Measurements from ENCODE around the gene GNG3.
"Not testable (repeated sequence)": the region's sequence is repeated elsewhere in the genome, so short reads cannot be mapped to it uniquely, and the experiment has no call there.

The GNG3 gene

DNA sequence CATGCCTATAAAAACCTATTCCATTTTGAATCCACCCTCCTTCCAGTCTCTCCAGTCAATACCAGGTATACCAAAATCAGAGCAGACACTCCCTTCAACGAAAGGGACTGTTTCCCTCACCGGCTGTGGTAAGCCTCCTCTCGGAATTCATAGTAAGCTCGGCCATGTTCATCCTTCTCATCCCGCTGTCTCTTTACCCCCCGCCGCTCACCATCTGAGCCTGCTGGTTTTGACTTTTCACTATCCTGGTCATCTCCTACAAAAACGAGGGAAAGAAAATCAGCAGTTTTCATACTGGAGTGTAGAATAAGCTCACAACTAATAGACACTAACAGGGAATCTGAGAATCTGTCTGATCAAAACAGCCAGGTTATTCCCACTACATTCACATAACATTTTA is 16.7 kb downstream of the GNG3 start:
- no peak for DNase-seq

DNA sequence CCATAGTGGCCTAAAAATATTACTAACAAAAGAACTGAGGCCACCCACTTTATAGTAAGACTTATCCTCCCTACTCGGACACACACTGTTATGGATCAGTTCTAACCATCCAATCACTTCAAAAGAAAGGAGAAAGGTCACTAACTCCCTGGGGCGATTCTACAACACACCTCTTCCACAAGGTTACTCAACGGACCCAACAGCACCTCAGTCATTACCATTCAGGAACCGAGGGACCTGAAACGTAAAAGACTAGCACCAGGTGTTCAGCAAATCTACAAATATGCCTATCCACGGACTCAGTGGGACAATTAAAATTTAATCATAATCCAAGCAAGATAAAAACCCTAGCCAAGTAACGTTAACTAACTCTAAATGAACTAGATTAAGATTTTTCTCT is 18.2 kb downstream of the GNG3 start:
- DNase-seq = no peak

DNA sequence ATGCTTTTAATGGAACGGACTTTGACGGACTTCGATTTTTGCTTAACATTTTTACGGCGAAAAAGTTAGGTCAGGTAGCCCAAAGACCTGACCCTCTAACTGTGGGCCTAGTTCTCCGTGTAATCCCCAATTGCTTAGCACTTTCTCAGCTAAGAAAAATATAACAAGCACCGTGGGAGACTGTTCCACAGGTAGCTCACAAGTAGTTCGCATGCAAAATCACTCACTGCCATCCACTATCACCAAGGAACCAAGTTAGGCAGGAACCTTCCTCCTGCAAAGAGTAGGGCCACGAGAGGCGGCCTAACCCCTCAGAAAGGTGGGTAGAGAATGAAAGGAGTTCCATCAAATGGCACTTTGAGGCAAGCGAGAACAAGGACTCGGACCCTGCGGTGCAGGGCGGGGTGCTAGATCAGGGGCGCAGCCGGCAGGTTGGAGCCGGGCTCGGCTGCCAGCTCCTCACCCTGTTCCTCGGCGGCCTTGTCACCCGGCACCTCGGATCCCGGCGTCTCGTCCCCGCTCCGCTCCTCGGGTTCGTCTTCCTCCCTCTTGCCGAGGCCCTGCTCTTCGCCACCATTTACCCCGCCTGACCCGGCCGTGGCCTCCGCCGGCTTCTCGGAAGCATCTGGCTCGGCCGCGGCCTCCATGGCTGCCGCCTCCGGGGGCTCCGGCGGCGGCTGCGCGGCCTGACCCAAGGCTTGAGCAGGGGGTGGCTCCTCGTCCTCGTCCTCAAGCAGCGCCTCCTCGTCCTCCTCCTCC is 18.9 kb downstream of the GNG3 start:
- no peak for DNase-seq

- DNase-seq = no peak
Measured at GRCh38 chr11:62726915-62727164, 19.4 kb downstream of the GNG3 start.

- peak; percentile 97 for DNase-seq
Measured at GRCh38 chr11:62727165-62727871, 19.8 kb downstream of the GNG3 start, which contains the start of gene HNRNPUL2. TSS of gene HNRNPUL2 (minus strand) at chr11:62727457. CDS start at chr11:62727156, 301 bp downstream.

DNA sequence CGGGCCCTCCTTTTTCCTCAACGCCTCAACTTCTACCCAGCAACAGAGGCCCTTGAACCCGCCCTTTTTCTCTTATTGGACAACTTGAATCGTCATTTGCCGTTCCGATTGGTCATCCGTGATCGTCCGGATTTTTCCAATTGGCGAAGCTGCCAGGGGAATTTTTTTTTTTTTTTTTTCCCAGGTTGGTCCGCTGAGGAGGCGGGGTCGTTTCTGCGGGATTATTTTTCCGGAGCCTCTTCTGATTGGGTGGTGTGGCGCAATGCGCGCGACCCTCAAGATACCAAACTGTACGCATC is 20.3 kb downstream of the GNG3 start:
- DNase-seq = peak; percentile 64

- DNase-seq = peak; percentile 63
Measured at GRCh38 chr11:62728171-62728988, 20.9 kb downstream of the GNG3 start, which contains the start of gene TTC9C. TSS of gene TTC9C (plus strand) at chr11:62728486. CDS start at chr11:62728849, 363 bp downstream.

GRCh38 chr11:62730076-62730475 is 22.6 kb downstream of the GNG3 start:
- DNase-seq = not testable (repeated sequence)

DNA sequence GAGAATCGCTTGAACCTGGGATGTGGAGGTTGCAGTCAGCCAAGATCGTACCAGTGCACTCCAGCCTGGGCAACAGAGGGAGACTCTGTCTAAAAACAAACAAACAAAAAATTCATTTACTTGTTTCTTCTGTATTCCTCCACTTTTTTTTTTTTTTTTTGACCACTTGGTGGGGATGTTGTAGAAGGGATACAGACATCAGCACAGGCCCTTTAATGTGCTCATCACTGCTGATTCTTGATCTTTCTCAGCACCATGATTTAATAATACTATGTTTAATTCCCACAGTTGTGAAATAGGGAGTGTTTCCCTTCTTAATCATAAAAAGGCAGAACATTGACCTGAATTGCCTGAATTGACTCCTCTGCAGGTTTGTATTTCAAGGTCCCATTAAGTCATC is 25.4 kb downstream of the GNG3 start:
- DNase-seq = no peak

DNA sequence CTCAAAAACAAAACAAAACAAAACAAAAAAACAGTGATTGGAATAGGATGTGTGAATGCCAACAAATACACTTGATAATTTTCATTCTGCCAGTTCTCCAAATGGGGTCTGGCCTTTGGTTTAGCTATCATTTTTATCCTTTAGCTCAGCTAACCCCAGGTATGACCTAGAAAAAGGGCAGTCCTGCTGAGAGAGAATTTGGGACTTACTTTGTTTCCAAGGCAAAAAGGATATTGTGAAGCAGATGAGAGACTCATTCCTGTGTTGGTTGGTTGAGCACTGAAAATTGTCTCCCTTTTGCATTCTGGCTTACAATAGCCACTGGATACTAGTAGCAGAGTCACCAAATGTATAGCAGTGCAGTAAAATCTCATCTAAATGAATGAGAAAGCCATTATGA is 29.7 kb downstream of the GNG3 start:
- DNase-seq = no peak

- DNase-seq = no peak
Measured at GRCh38 chr11:62747475-62748160, 40.1 kb downstream of the GNG3 start.

DNA sequence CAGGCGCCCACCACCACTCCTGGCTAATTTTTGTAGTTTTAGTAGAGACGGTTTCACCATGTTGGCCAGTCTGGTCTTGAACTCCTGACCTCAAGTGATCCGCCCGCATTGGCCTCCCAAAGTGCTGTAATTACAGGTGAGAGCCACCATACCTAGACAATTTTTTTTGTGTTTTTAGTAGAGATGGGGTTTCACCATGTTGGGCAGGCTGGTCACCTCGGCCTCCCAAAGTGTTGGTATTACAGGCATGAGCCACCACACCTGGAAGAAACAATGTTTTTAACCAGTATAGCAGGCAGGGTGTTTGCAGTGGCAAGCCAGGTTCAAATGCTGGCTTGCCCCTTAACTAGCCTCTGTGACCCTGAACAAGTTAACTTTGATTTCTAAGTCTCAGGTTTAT is 42.5 kb downstream of the GNG3 start:
- not testable (repeated sequence) for DNase-seq

GRCh38 chr11:62752177-62752785 is 44.8 kb downstream of the GNG3 start:
- no peak for DNase-seq

DNA sequence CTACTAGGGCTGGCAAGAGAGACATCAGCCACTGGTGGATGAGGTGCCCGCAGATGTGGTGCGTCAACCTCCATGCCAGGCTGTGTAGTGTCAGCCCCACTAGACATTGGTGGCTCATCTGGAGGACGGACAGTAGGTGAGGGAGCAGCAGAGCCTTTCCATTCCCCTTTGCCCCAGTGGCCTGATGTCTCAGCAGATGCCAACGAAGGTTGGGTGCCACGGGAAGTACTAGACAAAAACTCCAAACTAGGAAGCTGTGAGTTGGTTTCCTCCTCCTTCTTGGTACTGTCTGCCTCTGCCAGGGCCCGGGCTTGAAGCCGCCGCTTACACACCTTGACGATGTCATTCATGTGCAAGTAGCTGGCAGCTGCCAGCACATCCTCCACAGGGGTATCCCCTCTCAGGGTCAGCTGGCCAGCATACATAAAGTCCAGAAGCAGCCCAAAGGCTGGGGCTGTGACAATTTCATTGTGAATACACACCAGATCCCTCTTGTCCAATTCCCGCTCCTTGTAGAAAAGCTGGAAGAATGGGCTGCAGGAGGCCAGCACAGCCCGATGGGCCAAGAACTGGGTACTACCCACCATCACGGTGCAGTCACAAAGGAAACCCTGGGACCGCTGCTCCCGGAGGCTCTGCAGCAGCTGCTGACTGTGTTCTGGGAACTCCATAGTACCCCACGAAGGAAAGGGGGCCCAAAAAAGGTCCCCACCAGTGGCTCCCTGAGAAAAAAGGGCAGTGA is 45.7 kb downstream of the GNG3 start:
- no peak for DNase-seq

DNA sequence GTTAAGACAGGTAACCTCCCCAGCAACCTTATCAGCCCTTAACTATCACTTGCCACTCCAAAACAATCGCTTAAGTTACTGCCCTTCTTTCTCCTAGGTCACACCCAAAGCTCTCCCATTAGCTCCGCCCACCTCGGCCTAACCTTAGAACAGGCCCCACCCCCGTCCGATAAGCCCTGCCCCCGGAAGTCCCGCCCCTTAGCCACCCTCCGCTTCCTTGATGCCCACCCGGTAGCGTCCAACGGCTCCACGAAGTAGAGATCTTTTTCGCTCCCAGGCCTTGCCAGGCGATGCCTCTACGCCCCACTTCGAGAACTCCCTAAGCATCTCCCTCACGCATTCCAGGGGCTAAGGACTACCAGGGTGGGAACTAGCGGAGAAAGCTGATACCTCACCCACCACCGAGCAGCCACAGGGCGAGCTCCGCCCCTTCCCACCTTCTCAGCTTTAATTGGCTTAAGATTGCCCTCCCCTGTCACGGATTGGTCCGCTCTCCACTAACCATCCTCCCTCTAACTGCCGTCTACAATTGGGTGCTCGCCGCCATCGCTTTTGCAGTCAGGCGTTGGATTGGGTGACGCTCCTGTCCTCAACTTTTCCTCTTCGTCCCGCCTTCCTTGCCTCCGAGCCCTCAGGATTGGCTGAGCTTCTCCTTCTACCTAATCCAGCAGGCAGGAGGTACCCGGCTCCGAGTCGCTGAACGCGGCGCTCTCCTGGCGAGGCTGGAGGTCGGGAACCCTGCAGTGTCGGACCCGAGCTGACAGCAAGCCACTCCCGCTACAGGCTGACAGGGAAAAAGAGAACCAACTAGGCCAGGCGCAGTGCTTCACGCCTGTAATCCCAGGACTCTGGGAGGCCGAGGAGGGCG is 46.5 kb downstream of the GNG3 start, which contains the start of gene ZBTB3:
Gene ZBTB3 (minus strand): TSS at position 425 of the 868 bp plus-strand sequence. CDS start 496 bp downstream, outside the sequence.
- DNase-seq = peak; percentile 83

DNA sequence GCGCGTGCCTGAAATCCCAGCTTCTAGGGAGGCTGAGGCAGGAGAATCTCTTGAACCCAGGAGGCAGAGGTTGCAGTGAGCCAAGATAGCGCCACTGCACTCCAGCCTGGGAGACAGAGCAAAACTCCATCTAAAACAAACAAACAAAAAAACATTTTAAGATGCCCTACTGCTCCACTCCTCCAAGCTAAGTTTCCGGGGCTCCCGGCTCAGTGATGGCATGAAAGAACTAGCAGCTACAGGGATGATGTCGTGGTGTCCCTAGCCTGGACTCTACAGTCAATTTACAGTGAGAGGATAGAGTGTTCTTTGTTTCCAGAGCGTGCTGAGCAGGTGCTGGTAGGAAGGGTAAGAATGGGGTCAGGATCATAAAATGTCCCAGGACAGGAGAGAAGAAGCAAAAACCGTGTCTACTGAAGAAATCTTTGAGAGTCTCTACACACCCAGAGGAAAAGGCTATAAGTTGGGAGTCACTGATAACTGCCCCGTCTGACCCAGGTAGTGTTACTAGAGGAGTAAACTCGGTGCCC is 47.7 kb downstream of the GNG3 start:
- DNase-seq = no peak

DNA sequence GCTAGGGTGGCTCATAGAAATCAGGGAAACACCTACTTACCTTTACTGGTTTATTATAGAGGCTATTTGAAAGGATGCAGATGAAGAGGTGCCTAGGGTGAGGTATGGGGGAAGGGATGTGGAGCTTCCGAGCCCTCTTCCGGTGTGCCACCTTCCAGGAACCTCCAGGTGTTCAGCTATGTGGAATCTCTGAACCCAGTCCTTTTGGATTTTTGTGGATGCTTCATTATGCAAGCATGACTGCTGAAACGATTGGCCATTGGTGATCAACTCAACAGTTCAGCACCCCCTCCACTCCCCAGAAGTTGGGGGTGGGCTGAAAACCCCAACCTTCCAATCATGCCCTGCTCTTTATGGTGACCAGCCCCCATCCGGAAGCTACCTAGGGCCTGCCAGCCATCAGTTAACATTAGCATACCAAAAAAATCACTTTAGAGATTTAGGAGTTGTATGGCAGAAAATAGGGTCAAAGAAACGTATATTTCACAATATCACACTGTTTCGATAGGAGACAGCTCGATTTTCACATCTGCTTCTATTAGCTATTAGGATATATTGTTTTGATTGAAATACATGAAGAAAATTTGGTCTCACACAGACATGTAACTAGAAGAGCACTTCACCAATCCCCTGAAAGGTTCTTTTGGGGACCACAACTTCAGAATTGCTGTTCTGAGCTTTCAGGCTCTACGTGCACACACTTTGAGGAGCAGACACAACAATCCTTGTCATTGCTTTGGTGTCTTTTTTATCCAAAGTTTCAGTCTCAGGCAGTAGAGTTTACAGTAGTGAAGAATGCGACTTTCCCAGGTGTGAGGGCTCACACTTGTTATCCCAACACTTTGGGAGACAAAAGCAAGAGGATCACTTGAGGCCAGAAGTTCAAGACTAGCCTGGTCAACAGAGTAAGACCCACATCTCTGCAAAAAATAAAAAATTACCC is 50.6 kb downstream of the GNG3 start:
- no peak for DNase-seq
